ENCODE data around the gene GART.
"Not testable (repeated sequence)": the region's sequence is repeated elsewhere in the genome, so short reads cannot be mapped to it uniquely, and the experiment has no call there.

The GART gene

GRCh38 chr21:33522297-33522952 lies 19.5 kb downstream of the GART start:
- H3K27me3 ChIP-seq (replicated peaks; ENCODE audit: control insufficient read depth, insufficient read depth, low read length, poor library complexity, severe bottlenecking) = no peaks in the 10 kb centered on the region
- no peaks in the 10 kb centered on the region for H3K9me3 ChIP-seq (ENCODE audit: control insufficient read depth, low read length)
- H3K4me3 ChIP-seq (ENCODE audit: insufficient read depth, low read depth, low read length, poor library complexity, severe bottlenecking) = no peak overlapping the region
- H3K27ac ChIP-seq (ENCODE audit: insufficient read depth, low read length, poor library complexity, severe bottlenecking) = no peak overlapping the region
- DNase-seq = no peak
- H3K4me1 ChIP-seq (ENCODE audit: control insufficient read depth, insufficient read depth, low read length, poor library complexity, severe bottlenecking) = no peaks in the 10 kb centered on the region
- H3K36me3 ChIP-seq (ENCODE audit: control insufficient read depth, insufficient read depth, low read length) = peaks cover 31% of the 10 kb centered on the region

DNA sequence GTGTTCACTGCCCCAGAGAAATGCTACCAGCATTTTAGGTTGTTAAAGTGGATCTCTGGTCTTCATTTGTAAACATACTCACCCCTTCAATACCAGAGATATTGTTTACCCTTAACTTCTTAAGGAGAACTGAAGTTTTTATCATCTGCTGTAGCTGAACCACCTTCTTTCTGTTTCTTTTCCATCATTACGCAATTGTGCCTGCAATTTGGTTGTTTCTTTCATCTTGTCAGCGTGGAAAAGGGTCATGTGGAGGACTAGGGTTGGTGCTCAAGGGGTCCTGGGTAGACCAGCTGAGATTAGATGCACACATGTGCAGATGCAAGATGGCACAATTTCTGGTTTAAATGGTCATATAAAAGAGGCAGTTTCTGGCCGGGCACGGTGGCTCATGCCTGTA lies 23.0 kb downstream of the GART start:
- DNase-seq = no peak
- Histone ChIP-seq H3K4me1 (ENCODE audit: control insufficient read depth, insufficient read depth, low read length, poor library complexity, severe bottlenecking) (no peaks in the 10 kb centered on the region), H3K4me3 (ENCODE audit: insufficient read depth, low read depth, low read length, poor library complexity, severe bottlenecking) (no peak overlapping the region), H3K9me3 (ENCODE audit: control insufficient read depth, low read length) (no peaks in the 10 kb centered on the region), H3K36me3 (ENCODE audit: control insufficient read depth, insufficient read depth, low read length) (peaks cover 43% of the 10 kb centered on the region), H3K27ac (ENCODE audit: insufficient read depth, low read length, poor library complexity, severe bottlenecking) (no peak overlapping the region), H3K27me3 (replicated peaks; ENCODE audit: control insufficient read depth, insufficient read depth, low read length, poor library complexity, severe bottlenecking) (no peaks in the 10 kb centered on the region)

DNA sequence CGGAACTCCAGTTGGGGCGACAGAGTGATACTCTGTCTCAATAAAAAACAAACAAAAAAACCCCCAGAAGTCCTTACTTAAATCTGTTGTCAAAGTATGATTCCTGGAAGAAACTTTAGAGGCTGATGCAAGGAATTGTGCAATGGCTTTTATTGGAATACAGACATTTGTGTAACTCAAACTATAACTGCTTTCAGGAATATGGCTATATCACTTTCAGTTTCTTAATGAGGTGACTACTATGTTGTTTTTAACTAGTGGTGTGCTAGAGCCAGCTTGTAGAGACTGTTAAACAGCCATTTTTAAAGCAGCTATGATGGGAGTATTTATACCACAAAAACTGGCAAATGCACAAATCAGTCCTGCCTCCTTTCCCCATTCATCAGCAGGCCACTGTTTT lies 27.7 kb downstream of the GART start:
- no peak overlapping the region for H3K27ac ChIP-seq (ENCODE audit: insufficient read depth, low read length, poor library complexity, severe bottlenecking)
- no peaks in the 10 kb centered on the region for H3K27me3 ChIP-seq (replicated peaks; ENCODE audit: control insufficient read depth, insufficient read depth, low read length, poor library complexity, severe bottlenecking)
- H3K4me3 ChIP-seq (ENCODE audit: insufficient read depth, low read depth, low read length, poor library complexity, severe bottlenecking) = no peak overlapping the region
- peaks cover 60% of the 10 kb centered on the region for H3K36me3 ChIP-seq (ENCODE audit: control insufficient read depth, insufficient read depth, low read length)
- no peaks in the 10 kb centered on the region for H3K9me3 ChIP-seq (ENCODE audit: control insufficient read depth, low read length)
- DNase-seq = no peak
- H3K4me1 ChIP-seq (ENCODE audit: control insufficient read depth, insufficient read depth, low read length, poor library complexity, severe bottlenecking) = no peaks in the 10 kb centered on the region

DNA sequence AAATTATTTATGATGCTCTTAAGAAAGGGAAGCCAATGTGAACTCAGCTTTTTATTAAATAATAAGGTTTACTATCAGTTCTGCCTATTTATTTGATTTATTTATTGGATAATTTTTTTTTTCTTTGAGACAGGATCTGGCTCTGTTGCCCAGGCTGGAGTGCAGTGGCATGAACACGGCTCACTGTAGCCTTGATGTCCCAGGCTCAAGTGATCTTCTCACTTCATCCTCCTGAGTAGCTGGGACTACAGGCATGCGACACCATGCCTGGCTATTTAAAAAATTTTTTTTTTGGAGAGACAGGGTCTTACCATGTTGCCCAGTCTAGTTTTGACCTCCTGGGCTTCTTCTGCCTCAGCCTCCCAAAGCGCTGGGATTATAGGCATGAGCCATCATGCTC lies 29.4 kb downstream of the GART start:
- H3K27ac ChIP-seq (ENCODE audit: insufficient read depth, low read length, poor library complexity, severe bottlenecking) = no peak overlapping the region
- H3K9me3 ChIP-seq (ENCODE audit: control insufficient read depth, low read length) = no peaks in the 10 kb centered on the region
- DNase-seq = no peak
- H3K4me3 ChIP-seq (ENCODE audit: insufficient read depth, low read depth, low read length, poor library complexity, severe bottlenecking) = no peak overlapping the region
- H3K27me3 ChIP-seq (replicated peaks; ENCODE audit: control insufficient read depth, insufficient read depth, low read length, poor library complexity, severe bottlenecking) = no peaks in the 10 kb centered on the region
- H3K4me1 ChIP-seq (ENCODE audit: control insufficient read depth, insufficient read depth, low read length, poor library complexity, severe bottlenecking) = no peaks in the 10 kb centered on the region
- H3K36me3 ChIP-seq (ENCODE audit: control insufficient read depth, insufficient read depth, low read length) = peaks cover 50% of the 10 kb centered on the region

GRCh38 chr21:33511639-33512038 lies 30.3 kb downstream of the GART start:
- Histone ChIP-seq H3K27me3 (replicated peaks; ENCODE audit: control insufficient read depth, insufficient read depth, low read length, poor library complexity, severe bottlenecking) (no peaks in the 10 kb centered on the region), H3K4me1 (ENCODE audit: control insufficient read depth, insufficient read depth, low read length, poor library complexity, severe bottlenecking) (no peaks in the 10 kb centered on the region), H3K9me3 (ENCODE audit: control insufficient read depth, low read length) (no peaks in the 10 kb centered on the region), H3K4me3 (ENCODE audit: insufficient read depth, low read depth, low read length, poor library complexity, severe bottlenecking) (no peak overlapping the region), H3K27ac (ENCODE audit: insufficient read depth, low read length, poor library complexity, severe bottlenecking) (no peak overlapping the region), H3K36me3 (ENCODE audit: control insufficient read depth, insufficient read depth, low read length) (peaks cover 42% of the 10 kb centered on the region)
- no peak for DNase-seq

DNA sequence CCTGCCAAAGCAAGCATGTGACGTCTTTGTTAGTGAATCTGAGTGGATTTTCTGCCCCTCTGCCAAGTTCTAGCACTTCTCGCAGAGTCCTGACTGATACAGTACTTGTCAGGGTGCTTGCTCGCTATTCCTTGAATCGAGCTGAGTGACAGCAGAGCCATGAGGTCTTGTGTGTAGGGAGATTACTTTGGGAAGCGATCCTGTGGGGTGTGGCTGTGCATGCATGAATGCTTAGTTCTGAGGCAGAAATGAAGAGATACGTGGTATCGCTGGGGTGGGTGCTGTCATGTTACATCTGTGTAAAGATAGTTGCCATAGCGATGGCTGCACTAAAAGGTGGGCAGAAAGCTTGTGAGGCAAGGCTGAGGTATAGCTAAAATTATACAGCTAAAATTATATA lies 31.1 kb downstream of the GART start:
- DNase-seq = no peak
- H3K36me3 ChIP-seq (ENCODE audit: control insufficient read depth, insufficient read depth, low read length) = peaks cover 37% of the 10 kb centered on the region
- no peaks in the 10 kb centered on the region for H3K27me3 ChIP-seq (replicated peaks; ENCODE audit: control insufficient read depth, insufficient read depth, low read length, poor library complexity, severe bottlenecking)
- no peak overlapping the region for H3K27ac ChIP-seq (ENCODE audit: insufficient read depth, low read length, poor library complexity, severe bottlenecking)
- H3K9me3 ChIP-seq (ENCODE audit: control insufficient read depth, low read length) = no peaks in the 10 kb centered on the region
- no peak overlapping the region for H3K4me3 ChIP-seq (ENCODE audit: insufficient read depth, low read depth, low read length, poor library complexity, severe bottlenecking)
- H3K4me1 ChIP-seq (ENCODE audit: control insufficient read depth, insufficient read depth, low read length, poor library complexity, severe bottlenecking) = no peaks in the 10 kb centered on the region

DNA sequence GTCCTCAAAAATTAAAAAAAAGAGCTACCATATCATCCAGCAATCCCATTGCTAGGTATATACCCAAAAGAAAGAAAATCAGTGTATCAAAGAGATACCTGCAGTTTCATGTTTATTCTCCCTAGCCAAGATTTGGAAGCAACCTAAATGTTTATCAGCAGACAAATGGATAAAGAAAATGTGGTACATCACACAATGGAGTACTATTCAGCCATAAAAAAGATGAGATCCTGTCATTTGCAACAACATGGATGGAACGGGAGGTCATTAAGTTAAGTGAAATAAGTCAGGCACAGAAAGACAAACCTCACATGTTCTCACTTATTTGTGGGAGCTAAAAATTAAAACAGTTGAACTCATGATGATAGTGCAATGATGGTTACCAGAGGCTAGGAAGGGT lies 34.9 kb downstream of the GART start:
- peaks cover 47% of the 10 kb centered on the region for H3K36me3 ChIP-seq (ENCODE audit: control insufficient read depth, insufficient read depth, low read length)
- not testable (repeated sequence) for H3K4me1 ChIP-seq (ENCODE audit: control insufficient read depth, insufficient read depth, low read length, poor library complexity, severe bottlenecking); DNase-seq; H3K9me3 ChIP-seq (ENCODE audit: control insufficient read depth, low read length); H3K27me3 ChIP-seq (replicated peaks; ENCODE audit: control insufficient read depth, insufficient read depth, low read length, poor library complexity, severe bottlenecking); H3K4me3 ChIP-seq (ENCODE audit: insufficient read depth, low read depth, low read length, poor library complexity, severe bottlenecking); H3K27ac ChIP-seq (ENCODE audit: insufficient read depth, low read length, poor library complexity, severe bottlenecking)

- no peak overlapping the region for H3K27ac ChIP-seq (ENCODE audit: insufficient read depth, low read length, poor library complexity, severe bottlenecking)
- H3K36me3 ChIP-seq (ENCODE audit: control insufficient read depth, insufficient read depth, low read length) = peaks cover 38% of the 10 kb centered on the region
- H3K27me3 ChIP-seq (replicated peaks; ENCODE audit: control insufficient read depth, insufficient read depth, low read length, poor library complexity, severe bottlenecking) = no peaks in the 10 kb centered on the region
- no peaks in the 10 kb centered on the region for H3K4me1 ChIP-seq (ENCODE audit: control insufficient read depth, insufficient read depth, low read length, poor library complexity, severe bottlenecking)
- no peaks in the 10 kb centered on the region for H3K9me3 ChIP-seq (ENCODE audit: control insufficient read depth, low read length)
- no peak overlapping the region for H3K4me3 ChIP-seq (ENCODE audit: insufficient read depth, low read depth, low read length, poor library complexity, severe bottlenecking)
- DNase-seq = no peak
Observed at GRCh38 chr21:33505833-33506232, 36.1 kb downstream of the GART start.

DNA sequence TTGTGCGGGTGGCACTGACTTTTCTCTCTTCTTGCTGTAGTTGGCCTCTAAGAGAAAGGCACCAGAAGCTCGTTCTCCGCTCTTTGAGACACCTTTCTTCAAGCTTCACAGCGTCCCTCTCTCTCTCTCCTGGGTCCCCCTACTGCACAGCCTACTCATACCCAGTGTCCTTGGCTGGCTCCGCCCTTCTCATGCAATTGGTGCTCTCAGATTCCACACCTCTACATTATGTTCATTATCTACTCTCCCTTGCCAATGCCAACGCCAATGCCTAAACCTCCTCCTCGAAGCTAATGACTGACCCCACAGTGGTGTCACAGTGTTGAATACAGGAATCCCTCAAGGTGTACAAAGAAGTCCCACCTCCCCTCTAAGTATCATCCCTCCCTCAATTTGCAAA lies 45.6 kb downstream of the GART start:
- Histone ChIP-seq H3K27me3 (replicated peaks; ENCODE audit: control insufficient read depth, insufficient read depth, low read length, poor library complexity, severe bottlenecking) (no peaks in the 10 kb centered on the region), H3K4me1 (ENCODE audit: control insufficient read depth, insufficient read depth, low read length, poor library complexity, severe bottlenecking) (no peaks in the 10 kb centered on the region), H3K36me3 (ENCODE audit: control insufficient read depth, insufficient read depth, low read length) (no peaks in the 10 kb centered on the region), H3K9me3 (ENCODE audit: control insufficient read depth, low read length) (no peaks in the 10 kb centered on the region), H3K4me3 (ENCODE audit: insufficient read depth, low read depth, low read length, poor library complexity, severe bottlenecking) (no peak overlapping the region), H3K27ac (ENCODE audit: insufficient read depth, low read length, poor library complexity, severe bottlenecking) (no peak overlapping the region)
- no peak for DNase-seq

DNA sequence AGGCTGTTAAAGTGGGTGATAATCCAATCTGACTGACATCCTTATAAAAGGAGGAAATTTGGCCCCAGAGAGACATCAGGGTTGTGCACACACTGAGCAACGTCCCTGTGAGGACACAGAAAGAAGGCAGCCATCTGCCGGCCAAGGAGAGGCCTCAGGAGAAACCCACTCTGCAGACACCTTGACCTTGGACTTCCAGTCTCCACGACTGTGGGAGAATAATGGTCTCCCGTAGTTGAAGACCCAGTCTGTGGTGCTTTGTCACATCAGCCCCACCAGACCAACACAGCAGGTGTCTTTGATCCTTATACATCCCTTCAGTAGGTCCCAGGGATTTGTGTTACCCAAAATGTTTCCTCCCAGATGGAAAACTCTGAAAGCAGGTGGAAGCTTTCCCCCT lies 46.2 kb downstream of the GART start:
- H3K9me3 ChIP-seq (ENCODE audit: control insufficient read depth, low read length) = no peaks in the 10 kb centered on the region
- no peaks in the 10 kb centered on the region for H3K36me3 ChIP-seq (ENCODE audit: control insufficient read depth, insufficient read depth, low read length)
- H3K4me3 ChIP-seq (ENCODE audit: insufficient read depth, low read depth, low read length, poor library complexity, severe bottlenecking) = no peak overlapping the region
- H3K27ac ChIP-seq (ENCODE audit: insufficient read depth, low read length, poor library complexity, severe bottlenecking) = no peak overlapping the region
- H3K4me1 ChIP-seq (ENCODE audit: control insufficient read depth, insufficient read depth, low read length, poor library complexity, severe bottlenecking) = peaks cover 4% of the 10 kb centered on the region
- DNase-seq = no peak
- no peaks in the 10 kb centered on the region for H3K27me3 ChIP-seq (replicated peaks; ENCODE audit: control insufficient read depth, insufficient read depth, low read length, poor library complexity, severe bottlenecking)
